Measurements from ENCODE around the gene BPTF.

GRCh38 chr17:67983383-67983688 is 158.0 kb downstream of the BPTF start:
- no peak for TF ChIP-seq CTCF (conservative IDR thresholded peaks at IDR 0.05; ENCODE audit: low read depth, low read length)
- no peak for TF ChIP-seq EZH2 (IDR thresholded peaks at IDR 0.05; ENCODE audit: low read length, unreplicated experiment)
